ENCODE data around the gene ALG12. TPM values are rescaled to one million over a fixed set of nuclear protein-coding genes. Genes with fewer than 3 reads are reported as not detected.

The ALG12 gene
- total and polyA plus RNA-seq, 2 experiments from 2014 or later, result 18.7 to 23.3 TPM

- TF ChIP-seq JUNB (IDR thresholded peaks at IDR 0.05; ENCODE audit: unreplicated experiment) (no peak), ZNF114 (CRISPR knock-in tag; IDR thresholded peaks at IDR 0.05) (no peak), ZNF331 (CRISPR knock-in tag; IDR thresholded peaks at IDR 0.05; ENCODE audit: low read depth) (no peak), CTCF (conservative IDR thresholded peaks at IDR 0.05; ENCODE audit: low read depth in 2 of 2) (no peak), CREB1 (CRISPR knock-in tag; IDR thresholded peaks at IDR 0.05; ENCODE audit: low read depth) (no peak), EZH2 (IDR thresholded peaks at IDR 0.05; ENCODE audit: low read depth, unreplicated experiment) (no peak)
- TF ChIP-seq, protein P1, sequence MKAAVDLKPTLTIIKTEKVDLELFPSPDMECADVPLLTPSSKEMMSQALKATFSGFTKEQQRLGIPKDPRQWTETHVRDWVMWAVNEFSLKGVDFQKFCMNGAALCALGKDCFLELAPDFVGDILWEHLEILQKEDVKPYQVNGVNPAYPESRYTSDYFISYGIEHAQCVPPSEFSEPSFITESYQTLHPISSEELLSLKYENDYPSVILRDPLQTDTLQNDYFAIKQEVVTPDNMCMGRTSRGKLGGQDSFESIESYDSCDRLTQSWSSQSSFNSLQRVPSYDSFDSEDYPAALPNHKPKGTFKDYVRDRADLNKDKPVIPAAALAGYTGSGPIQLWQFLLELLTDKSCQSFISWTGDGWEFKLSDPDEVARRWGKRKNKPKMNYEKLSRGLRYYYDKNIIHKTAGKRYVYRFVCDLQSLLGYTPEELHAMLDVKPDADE (IDR thresholded peaks at IDR 0.05), result no peak
Measured at GRCh38 chr22:49858827-49859226, 59.4 kb downstream of the ALG12 start (continued).

GRCh38 chr22:49856766-49857618, 61.2 kb downstream of the ALG12 start:
- H3K4me3 ChIP-seq, result no peak overlapping the region
- ATAC-seq (no peak), DNase-seq (ENCODE audit: low spot score) (no peak)
- H3K9me3 Mint-ChIP-seq, result no peaks in the 10 kb centered on the region
- no peak overlapping the region for H3K27ac ChIP-seq (ENCODE audit: low read depth)
- H3K27me3 ChIP-seq (ENCODE audit: insufficient read depth), result peaks cover 12% of the 10 kb centered on the region
- no peak for TF ChIP-seq REST (IDR thresholded peaks at IDR 0.05; ENCODE audit: unreplicated experiment)
- no peak for TF ChIP-seq STAT1 (IDR thresholded peaks at IDR 0.05; ENCODE audit: unreplicated experiment)
- TF ChIP-seq ZNF114 (CRISPR knock-in tag; IDR thresholded peaks at IDR 0.05), result no peak
- no peak for TF ChIP-seq POLR2AphosphoS5 (IDR thresholded peaks at IDR 0.05; ENCODE audit: low read depth)
- TF ChIP-seq JUNB (IDR thresholded peaks at IDR 0.05; ENCODE audit: unreplicated experiment), result no peak
- TF ChIP-seq NANOG (IDR thresholded peaks at IDR 0.05; ENCODE audit: borderline replicate concordance), result no peak
- no peak for TF ChIP-seq EZH2phosphoT487 (IDR thresholded peaks at IDR 0.05; ENCODE audit: unreplicated experiment)
- no peak for TF ChIP-seq ZNF331 (CRISPR knock-in tag; IDR thresholded peaks at IDR 0.05; ENCODE audit: low read depth)
- no peaks in the 10 kb centered on the region; the same call in 2 of the 3 replicates for H3K36me3 Mint-ChIP-seq (ENCODE audit: low read depth)
- H3K4me1 Mint-ChIP-seq, result peaks cover 19% of the 10 kb centered on the region
- H3K4me2 ChIP-seq, result no peak overlapping the region
- no peak overlapping the region for H3K27ac Mint-ChIP-seq
- peaks cover 71% of the 10 kb centered on the region for H3K79me2 ChIP-seq (replicated peaks; ENCODE audit: insufficient read depth)
- H3F3A ChIP-seq (replicated peaks; ENCODE audit: low read depth), result peaks cover 5% of the 10 kb centered on the region; the same call in 1 of the 2 replicates
- no peak overlapping the region for H3K4me3 Mint-ChIP-seq
- no peaks in the 10 kb centered on the region for H3K36me3 ChIP-seq (ENCODE audit: insufficient read depth)
- peaks cover 14% of the 10 kb centered on the region for H3K4me1 ChIP-seq (ENCODE audit: insufficient read depth)
- H4K20me1 ChIP-seq (replicated peaks; ENCODE audit: insufficient read depth), result peaks cover 42% of the 10 kb centered on the region
- no peaks in the 10 kb centered on the region for H3K9me2 ChIP-seq (ENCODE audit: insufficient read depth)
- H3K27me3 Mint-ChIP-seq (ENCODE audit: insufficient read depth, low read depth, poor library complexity), result peaks cover 18% of the 10 kb centered on the region
- no peak overlapping the region for H2AFZ ChIP-seq

All from GM23338 (cell line).